ENCODE data around the gene MT1X.

Gene MT1X

DNA sequence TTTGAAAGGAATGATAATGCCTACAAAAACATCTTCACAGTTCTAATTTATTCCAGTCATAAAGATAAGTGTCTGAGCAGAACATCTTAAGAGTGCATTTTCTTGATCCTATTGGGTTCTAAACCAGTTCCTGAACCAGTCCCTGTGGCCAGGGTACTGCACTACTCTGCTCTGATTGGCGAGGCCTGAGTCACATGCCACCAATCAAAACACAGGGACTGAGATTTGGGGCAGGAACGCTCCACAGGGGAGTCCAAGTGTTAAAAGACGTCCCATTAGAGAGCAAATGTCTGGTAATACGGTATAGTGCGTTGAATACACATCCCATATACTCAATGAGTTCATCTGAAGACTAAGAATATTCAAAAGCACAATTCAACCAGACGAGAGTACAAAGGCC lies 44.7 kb downstream of the MT1X start:
- TF ChIP-seq, protein P1, sequence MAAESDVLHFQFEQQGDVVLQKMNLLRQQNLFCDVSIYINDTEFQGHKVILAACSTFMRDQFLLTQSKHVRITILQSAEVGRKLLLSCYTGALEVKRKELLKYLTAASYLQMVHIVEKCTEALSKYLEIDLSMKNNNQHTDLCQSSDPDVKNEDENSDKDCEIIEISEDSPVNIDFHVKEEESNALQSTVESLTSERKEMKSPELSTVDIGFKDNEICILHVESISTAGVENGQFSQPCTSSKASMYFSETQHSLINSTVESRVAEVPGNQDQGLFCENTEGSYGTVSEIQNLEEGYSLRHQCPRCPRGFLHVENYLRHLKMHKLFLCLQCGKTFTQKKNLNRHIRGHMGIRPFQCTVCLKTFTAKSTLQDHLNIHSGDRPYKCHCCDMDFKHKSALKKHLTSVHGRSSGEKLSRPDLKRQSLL (tag by site-specific recombination; IDR thresholded peaks at IDR 0.05): no peak
- TF ChIP-seq, protein P2, sequence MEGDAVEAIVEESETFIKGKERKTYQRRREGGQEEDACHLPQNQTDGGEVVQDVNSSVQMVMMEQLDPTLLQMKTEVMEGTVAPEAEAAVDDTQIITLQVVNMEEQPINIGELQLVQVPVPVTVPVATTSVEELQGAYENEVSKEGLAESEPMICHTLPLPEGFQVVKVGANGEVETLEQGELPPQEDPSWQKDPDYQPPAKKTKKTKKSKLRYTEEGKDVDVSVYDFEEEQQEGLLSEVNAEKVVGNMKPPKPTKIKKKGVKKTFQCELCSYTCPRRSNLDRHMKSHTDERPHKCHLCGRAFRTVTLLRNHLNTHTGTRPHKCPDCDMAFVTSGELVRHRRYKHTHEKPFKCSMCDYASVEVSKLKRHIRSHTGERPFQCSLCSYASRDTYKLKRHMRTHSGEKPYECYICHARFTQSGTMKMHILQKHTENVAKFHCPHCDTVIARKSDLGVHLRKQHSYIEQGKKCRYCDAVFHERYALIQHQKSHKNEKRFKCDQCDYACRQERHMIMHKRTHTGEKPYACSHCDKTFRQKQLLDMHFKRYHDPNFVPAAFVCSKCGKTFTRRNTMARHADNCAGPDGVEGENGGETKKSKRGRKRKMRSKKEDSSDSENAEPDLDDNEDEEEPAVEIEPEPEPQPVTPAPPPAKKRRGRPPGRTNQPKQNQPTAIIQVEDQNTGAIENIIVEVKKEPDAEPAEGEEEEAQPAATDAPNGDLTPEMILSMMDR (tag by site-specific recombination; IDR thresholded peaks at IDR 0.05): no peak
- TF ChIP-seq ZNF707 (tag by site-specific recombination; IDR thresholded peaks at IDR 0.05) (no peak), ZNF121 (tag by site-specific recombination; IDR thresholded peaks at IDR 0.05) (no peak), ZNF416 (tag by site-specific recombination; IDR thresholded peaks at IDR 0.05) (no peak), ZNF623 (tag by site-specific recombination; IDR thresholded peaks at IDR 0.05) (no peak), REPIN1 (tag by site-specific recombination; IDR thresholded peaks at IDR 0.05; ENCODE audit: low read depth) (no peak)
- TF ChIP-seq, protein P3, sequence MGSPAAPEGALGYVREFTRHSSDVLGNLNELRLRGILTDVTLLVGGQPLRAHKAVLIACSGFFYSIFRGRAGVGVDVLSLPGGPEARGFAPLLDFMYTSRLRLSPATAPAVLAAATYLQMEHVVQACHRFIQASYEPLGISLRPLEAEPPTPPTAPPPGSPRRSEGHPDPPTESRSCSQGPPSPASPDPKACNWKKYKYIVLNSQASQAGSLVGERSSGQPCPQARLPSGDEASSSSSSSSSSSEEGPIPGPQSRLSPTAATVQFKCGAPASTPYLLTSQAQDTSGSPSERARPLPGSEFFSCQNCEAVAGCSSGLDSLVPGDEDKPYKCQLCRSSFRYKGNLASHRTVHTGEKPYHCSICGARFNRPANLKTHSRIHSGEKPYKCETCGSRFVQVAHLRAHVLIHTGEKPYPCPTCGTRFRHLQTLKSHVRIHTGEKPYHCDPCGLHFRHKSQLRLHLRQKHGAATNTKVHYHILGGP (tag by site-specific recombination; IDR thresholded peaks at IDR 0.05): no peak
- TF ChIP-seq, protein P4, sequence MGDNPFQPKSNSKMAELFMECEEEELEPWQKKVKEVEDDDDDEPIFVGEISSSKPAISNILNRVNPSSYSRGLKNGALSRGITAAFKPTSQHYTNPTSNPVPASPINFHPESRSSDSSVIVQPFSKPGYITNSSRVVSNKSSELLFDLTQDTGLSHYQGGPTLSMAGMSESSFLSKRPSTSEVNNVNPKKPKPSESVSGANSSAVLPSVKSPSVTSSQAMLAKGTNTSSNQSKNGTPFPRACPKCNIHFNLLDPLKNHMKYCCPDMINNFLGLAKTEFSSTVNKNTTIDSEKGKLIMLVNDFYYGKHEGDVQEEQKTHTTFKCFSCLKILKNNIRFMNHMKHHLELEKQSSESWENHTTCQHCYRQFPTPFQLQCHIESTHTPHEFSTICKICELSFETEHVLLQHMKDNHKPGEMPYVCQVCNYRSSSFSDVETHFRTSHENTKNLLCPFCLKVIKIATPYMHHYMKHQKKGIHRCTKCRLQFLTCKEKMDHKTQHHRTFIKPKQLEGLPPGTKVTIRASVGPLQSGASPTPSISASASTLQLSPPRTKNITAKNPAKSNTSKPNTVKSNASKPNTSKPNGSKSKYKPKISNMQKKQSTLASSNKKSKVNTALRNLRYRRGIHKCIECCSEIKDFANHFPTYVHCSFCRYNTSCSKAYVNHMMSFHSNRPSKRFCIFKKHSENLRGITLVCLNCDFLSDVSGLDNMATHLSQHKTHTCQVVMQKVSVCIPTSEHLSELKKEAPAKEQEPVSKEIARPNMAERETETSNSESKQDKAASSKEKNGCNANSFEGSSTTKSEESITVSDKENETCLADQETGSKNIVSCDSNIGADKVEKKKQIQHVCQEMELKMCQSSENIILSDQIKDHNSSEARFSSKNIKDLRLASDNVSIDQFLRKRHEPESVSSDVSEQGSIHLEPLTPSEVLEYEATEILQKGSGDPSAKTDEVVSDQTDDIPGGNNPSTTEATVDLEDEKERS (tag by site-specific recombination; IDR thresholded peaks at IDR 0.05): no peak
- H3K27ac ChIP-seq (ENCODE audit: extremely low read depth, low read depth, low read length): no peak overlapping the region
- H3K9me3 ChIP-seq (ENCODE audit: control insufficient read depth, insufficient read depth, low read depth, low read length): no peaks in the 10 kb centered on the region
- H3K4me1 ChIP-seq (ENCODE audit: control insufficient read depth, insufficient read depth, low read length): peaks cover 3% of the 10 kb centered on the region; the same call in 1 of the 2 replicates
- H3K36me3 ChIP-seq (ENCODE audit: control insufficient read depth in 2 of 2, insufficient read depth in 1 of 2, low read length in 2 of 2): no peaks in the 10 kb centered on the region
- POLR2A ChIA-PET: no interaction called here
- no peak overlapping the region for H3K4me3 ChIP-seq (ENCODE audit: low read depth, low read length)
- CTCF ChIA-PET: interaction anchor here (1.4 kb wide), 1 partner anchor 25 kb away, joined by 4 read pairs; no protein-coding TSS in a partner anchor

DNA sequence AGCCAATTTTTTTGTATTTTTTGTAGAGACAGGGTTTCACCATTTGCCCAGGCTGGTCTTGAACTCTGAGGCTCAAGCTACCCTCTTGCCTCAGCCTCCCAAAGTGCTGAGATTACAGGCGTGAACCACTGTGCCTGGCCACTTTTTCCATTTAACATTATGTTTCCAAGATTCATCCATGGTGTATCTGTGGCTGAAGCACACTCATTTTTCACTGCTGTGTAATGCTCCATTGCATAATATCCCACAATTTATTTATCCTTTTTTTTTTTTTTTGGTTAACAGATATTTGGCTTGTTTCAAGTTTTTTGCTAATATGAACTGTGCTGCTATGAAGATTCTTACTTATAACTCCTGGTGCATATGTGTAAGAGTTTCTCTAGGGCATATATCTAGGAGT lies 45.8 kb downstream of the MT1X start:
- Histone ChIP-seq H3K9me3 (ENCODE audit: control insufficient read depth, insufficient read depth, low read depth, low read length) (no peaks in the 10 kb centered on the region), H3K4me3 (ENCODE audit: low read depth, low read length) (no peak overlapping the region), H3K4me1 (ENCODE audit: control insufficient read depth, insufficient read depth, low read length) (peaks cover 3% of the 10 kb centered on the region; the same call in 1 of the 2 replicates), H3K27ac (ENCODE audit: extremely low read depth, low read depth, low read length) (no peak overlapping the region), H3K36me3 (ENCODE audit: control insufficient read depth in 2 of 2, insufficient read depth in 1 of 2, low read length in 2 of 2) (no peaks in the 10 kb centered on the region)
- CTCF ChIA-PET: interaction anchor here (1.4 kb wide), 1 partner anchor 26 kb away, joined by 4 read pairs; no protein-coding TSS in a partner anchor
- POLR2A ChIA-PET: interaction anchor here (0.7 kb wide), 1 partner anchor 18 kb away, joined by 6 read pairs; no protein-coding TSS in a partner anchor
- no peak for TF ChIP-seq ZNF747 (tag by site-specific recombination; IDR thresholded peaks at IDR 0.05)
- TF ChIP-seq, protein P5, sequence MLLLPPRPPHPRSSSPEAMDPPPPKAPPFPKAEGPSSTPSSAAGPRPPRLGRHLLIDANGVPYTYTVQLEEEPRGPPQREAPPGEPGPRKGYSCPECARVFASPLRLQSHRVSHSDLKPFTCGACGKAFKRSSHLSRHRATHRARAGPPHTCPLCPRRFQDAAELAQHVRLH (tag by site-specific recombination; IDR thresholded peaks at IDR 0.05): peak; percentile 82
- peak; percentile 92 for TF ChIP-seq ZNF146 (tag by site-specific recombination; IDR thresholded peaks at IDR 0.05)
